GM18517 (cell line): ENCODE results near the gene CHST5.
A peak's percentile ranks its signal among the peaks of the same experiment; 100 is the strongest.
"Not testable (repeated sequence)": the region's sequence is repeated elsewhere in the genome, so short reads cannot be mapped to it uniquely, and the experiment has no call there.

Experiments
- ATAC-seq: cut with Tn5 transposase; IDR thresholded peaks from one replicate; pipeline ENCODE4 v1.9.1; 2021; ENCODE audit warnings: mild to moderate bottlenecking, moderate library complexity; ENCODE audit not compliant: unreplicated experiment

Gene CHST5

GRCh38 chr16:75514296-75514695, 21.6 kb downstream of the CHST5 start:
- ATAC-seq: no peak

DNA sequence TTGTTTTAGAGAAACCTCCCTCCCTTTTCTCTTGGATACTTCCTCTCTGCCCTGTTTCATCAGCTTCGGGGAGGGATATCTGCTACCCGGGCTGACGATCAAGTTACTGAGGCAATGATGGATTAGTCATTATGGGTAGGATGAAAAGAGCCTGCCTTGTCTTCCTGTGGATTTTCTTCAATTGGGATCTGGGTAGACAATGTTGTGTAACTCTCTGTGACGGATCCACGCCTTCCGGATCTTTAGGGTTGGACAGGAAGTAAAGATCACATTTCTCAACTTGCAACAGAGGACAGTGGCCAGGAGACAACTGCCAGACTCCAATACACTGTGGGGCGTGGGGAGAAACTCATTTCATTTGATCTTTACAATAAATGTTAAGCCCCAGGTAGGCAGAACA, 29.3 kb downstream of the CHST5 start:
- ATAC-seq: no peak

- ATAC-seq: no peak
Observed at GRCh38 chr16:75506107-75506506, 29.8 kb downstream of the CHST5 start.

GRCh38 chr16:75503801-75504200, 32.1 kb downstream of the CHST5 start:
- no peak for ATAC-seq

GRCh38 chr16:75502916-75503605, 32.8 kb downstream of the CHST5 start:
- ATAC-seq: no peak

DNA sequence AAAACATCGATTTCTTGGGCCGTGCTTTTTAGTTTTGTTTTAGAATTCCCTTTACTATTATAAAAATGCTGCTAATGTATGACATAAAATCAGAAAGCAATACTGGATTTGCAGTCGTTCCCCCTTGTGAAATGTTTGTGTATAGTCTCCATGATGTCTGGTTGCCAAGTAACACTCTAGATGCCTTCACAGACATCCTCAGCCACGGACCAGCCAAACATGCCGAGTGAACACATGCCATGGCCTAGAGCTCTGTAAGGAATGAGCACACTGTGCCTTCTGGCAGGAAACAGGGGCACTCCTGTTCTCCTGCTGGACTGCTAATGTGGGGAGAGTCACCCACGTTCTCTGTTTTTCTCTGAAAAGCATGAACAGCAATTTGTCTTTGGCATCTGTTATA, 34.1 kb downstream of the CHST5 start:
- ATAC-seq: not testable (repeated sequence)

- ATAC-seq: no peak
Observed at GRCh38 chr16:75501359-75501758, 34.5 kb downstream of the CHST5 start.

- ATAC-seq: not testable (repeated sequence)
Observed at GRCh38 chr16:75498605-75499322, 37.1 kb downstream of the CHST5 start.

GRCh38 chr16:75497558-75497957, 38.4 kb downstream of the CHST5 start:
- no peak for ATAC-seq

GRCh38 chr16:75495076-75495674, 40.7 kb downstream of the CHST5 start, which contains the start of gene CHST6:
Gene CHST6, minus strand, starts transcription at chr16:75495441. Its CDS starts 15,613 bp downstream, at chr16:75479828.
- ATAC-seq: no peak

DNA sequence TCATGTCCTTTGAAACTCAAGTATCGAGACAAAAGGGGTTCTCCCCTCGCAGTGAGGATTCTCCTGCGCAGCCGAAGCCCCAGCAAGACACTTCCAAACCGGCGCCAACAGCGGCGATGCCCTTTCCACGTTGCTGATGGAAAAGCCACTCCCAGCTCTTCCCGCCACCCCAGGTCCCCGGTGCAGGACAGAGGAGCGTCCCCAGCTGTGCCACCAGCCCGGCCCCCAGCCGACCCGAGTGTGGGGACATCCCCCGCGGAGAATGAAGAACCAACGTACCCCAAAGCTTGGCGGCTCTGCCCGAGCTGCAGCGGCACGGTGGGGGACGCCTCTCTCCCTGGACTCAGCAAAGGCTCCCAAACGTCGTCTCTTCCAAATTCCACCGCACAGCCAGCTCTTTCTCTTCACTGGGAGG, 41.2 kb downstream of the CHST5 start:
- ATAC-seq: no peak

- ATAC-seq: no peak
Observed at GRCh38 chr16:75494184-75494583, 41.7 kb downstream of the CHST5 start.

GRCh38 chr16:75491876-75492275, 44.0 kb downstream of the CHST5 start:
- ATAC-seq: no peak

DNA sequence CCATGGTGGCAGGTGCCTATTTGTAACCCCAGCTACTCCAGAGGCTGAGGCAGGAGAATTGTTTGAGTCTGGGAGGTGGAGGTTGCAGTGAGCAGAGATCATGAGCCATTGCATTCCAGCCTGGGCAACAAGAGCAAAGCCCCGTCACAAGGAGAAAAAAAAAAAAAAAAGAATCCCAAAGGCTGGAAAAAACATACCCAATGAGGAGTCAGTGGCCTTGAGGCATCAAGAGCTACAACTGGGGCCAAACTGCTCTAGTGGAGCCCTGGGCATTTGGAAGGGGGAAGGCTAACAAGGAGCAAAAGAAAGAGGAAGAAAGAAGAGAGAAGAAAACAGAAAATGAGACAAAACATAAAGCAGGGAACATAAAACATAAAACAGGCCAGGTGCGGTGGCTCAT, 47.6 kb downstream of the CHST5 start:
- no peak for ATAC-seq

DNA sequence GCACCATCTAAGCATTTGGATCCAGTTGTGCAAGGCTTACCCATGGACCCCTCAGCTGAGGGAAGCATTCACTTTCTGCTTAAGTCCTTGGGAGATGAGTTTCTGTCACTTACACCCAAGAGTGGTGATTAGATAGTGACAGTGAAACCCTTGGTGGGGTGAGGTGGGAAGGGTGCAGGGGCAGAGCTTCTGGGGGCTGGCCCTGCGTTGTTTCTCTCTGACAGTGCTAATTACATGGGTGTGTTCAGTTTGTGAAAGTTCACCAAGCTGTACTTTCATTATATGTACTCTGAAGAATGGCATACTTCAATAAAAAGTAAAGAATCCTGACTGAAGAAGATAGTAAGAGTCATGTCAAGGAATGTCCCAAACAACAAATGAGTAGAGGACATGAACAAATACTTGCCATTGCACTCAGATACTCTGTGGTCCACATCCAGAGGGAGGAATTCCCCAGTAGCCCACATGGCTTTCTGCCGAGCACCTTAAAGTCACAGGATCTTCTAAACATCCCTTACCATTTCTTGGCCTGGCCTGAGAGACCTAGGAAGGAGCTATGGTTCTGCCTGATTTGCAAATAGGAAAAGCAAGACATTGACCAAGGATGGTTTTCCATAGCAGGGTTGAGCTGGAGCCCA, 49.1 kb downstream of the CHST5 start:
- ATAC-seq: peak; percentile 58

- no peak for ATAC-seq
Observed at GRCh38 chr16:75486014-75486675, 49.8 kb downstream of the CHST5 start.

- no peak for ATAC-seq
Observed at GRCh38 chr16:75485230-75486013, 50.5 kb downstream of the CHST5 start.

GRCh38 chr16:75483222-75483621, 52.7 kb downstream of the CHST5 start:
- ATAC-seq: no peak

DNA sequence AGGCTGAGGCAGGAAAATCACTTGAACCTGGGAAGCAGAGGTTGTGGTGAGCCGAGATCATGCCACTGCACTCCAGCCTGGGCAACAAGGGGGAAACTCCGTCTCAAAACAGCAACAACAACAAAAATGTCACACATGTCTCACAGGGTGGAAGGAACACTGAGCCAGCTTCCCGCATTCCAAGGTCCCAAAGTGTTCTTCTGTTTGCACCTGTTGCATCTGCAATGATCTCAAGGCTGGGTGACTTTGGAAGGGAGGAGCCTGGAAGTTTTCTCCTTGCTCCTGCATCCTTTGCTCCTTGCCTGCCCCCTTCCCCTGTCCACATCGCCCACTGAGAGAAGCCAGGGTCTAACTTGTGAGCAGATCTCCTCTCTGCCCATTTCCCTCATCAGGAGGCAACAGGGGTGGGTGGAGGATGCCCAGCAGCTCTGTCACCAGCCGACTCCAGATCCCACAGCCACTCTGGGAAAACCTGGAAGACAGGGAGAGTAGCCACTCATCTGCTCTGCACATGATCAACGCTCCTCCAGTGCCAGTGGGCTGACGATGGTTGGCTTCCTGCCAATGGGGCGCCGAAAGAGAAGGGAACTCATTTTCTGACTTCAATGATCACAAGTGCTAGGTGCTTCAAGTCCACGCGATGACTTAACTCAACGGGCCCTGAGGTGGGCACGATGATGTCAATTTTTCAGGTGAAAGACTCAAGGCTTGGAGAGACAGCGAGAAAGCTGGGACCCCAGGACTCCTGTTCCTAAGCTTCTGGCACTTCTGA, 53.3 kb downstream of the CHST5 start:
- no peak for ATAC-seq
